Measurements from ENCODE around the gene DOK4. TPM values are rescaled to one million over a fixed set of nuclear protein-coding genes. Genes with fewer than 3 reads are reported as not detected.

Gene DOK4
- total RNA-seq, 1 experiment from 2014 or later = 4.9 TPM

- TF ChIP-seq EZH2 (IDR thresholded peaks at IDR 0.05; ENCODE audit: low read length, unreplicated experiment) = no peak
- no peak for TF ChIP-seq EZH2phosphoT487 (IDR thresholded peaks at IDR 0.05; ENCODE audit: borderline replicate concordance, low read length)
- TF ChIP-seq, protein P1, sequence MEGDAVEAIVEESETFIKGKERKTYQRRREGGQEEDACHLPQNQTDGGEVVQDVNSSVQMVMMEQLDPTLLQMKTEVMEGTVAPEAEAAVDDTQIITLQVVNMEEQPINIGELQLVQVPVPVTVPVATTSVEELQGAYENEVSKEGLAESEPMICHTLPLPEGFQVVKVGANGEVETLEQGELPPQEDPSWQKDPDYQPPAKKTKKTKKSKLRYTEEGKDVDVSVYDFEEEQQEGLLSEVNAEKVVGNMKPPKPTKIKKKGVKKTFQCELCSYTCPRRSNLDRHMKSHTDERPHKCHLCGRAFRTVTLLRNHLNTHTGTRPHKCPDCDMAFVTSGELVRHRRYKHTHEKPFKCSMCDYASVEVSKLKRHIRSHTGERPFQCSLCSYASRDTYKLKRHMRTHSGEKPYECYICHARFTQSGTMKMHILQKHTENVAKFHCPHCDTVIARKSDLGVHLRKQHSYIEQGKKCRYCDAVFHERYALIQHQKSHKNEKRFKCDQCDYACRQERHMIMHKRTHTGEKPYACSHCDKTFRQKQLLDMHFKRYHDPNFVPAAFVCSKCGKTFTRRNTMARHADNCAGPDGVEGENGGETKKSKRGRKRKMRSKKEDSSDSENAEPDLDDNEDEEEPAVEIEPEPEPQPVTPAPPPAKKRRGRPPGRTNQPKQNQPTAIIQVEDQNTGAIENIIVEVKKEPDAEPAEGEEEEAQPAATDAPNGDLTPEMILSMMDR (conservative IDR thresholded peaks at IDR 0.05; ENCODE audit: low read depth, low read length) = no peak
- Histone ChIP-seq H2AFZ (ENCODE audit: low read length) (no peak overlapping the region), H3K9me3 (ENCODE audit: low read length) (no peaks in the 10 kb centered on the region), H3K79me2 (ENCODE audit: low read length) (no peaks in the 10 kb centered on the region), H4K20me1 (ENCODE audit: low read length) (no peaks in the 10 kb centered on the region), H3K27ac (ENCODE audit: low read length) (peak overlapping the region; percentile 34; the same call in 1 of the 2 replicates), H3K4me2 (ENCODE audit: low read length) (peak overlapping the region; percentile 26), H3K27me3 (ENCODE audit: low read length) (no peaks in the 10 kb centered on the region), H3K36me3 (ENCODE audit: low read depth, low read length) (no peaks in the 10 kb centered on the region), H3K9me2 (replicated peaks; ENCODE audit: low read length) (no peaks in the 10 kb centered on the region), H3F3A (ENCODE audit: low read length, unreplicated experiment) (no peaks in the 10 kb centered on the region), H3K4me1 (ENCODE audit: insufficient read depth, low read length) (peaks cover 12% of the 10 kb centered on the region), H3K9ac (ENCODE audit: low read length) (no peak overlapping the region), H3K4me3 (ENCODE audit: low read length) (no peak overlapping the region)
- ChIA-PET POLR2A (ENCODE audit: unreplicated experiment) (no interaction called here), CTCF (no interaction called here)
- ATAC-seq = peak; percentile 41
- no TSS peak for BruUV-seq (replicated peaks)
- no peak for DNase-seq
- intact Hi-C loops (cut with micrococcal nuclease) = no loop called here
Measured at GRCh38 chr16:57529391-57530103, 43.3 kb upstream of the DOK4 start.

DNA sequence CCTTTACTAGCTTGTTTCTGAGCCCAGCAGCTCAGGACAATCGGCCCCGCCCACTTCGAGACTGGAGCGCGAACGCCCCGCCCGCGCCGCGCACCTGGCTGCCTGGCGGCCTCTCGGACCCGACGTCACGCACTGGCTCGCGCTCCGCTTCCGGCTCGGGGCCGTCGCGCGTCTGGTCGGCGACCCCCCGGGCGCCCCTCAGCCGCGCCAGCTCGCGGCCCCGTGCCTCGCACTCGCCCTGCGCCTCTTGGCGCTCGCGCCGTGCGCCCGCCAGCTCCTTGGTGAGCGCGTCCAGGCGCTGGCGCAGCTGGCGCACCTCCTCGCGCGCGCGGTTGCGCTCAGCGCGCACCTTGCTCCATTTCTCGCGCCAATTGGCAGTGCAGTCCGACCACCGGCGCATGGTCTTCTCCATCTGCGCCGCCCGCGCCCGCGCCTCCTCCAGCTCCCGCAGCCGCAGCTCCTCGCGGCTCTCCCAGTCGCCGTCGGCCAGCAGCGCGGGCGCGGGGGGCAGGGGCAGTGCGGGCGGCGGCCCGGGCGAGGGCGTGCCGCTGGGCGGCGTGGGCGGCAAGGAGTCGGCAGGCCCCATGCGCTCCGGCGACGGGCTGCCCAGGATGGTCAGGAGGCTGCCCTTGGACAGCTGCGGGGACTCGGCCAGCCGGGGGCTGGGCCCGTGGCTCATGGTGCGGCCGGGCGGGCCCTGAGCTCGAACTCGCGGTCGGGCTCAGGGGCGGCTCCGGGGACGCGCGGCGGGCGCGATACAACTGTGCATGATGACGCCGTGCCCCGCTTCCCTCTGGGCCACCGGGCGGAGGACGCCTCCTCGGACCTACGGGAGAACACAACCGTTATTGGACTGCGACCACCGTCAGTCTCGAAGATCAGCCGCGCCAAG, 42.5 kb upstream of the DOK4 start:
- Histone ChIP-seq H3K9me3 (ENCODE audit: low read length) (no peaks in the 10 kb centered on the region), H4K20me1 (ENCODE audit: low read length) (no peaks in the 10 kb centered on the region)

More for the DNA sequence above, 42.5 kb upstream of the DOK4 start:
- no peak overlapping the region for H3K9ac ChIP-seq (ENCODE audit: low read length)
- no peaks in the 10 kb centered on the region for H3K27me3 ChIP-seq (ENCODE audit: low read length)
- H3K27ac ChIP-seq (ENCODE audit: low read length) = no peak overlapping the region
- DNase-seq (no peak), ATAC-seq (no peak)
- H3K9me2 ChIP-seq (replicated peaks; ENCODE audit: low read length) = no peaks in the 10 kb centered on the region
- no peak overlapping the region for H3K4me2 ChIP-seq (ENCODE audit: low read length)
- no peak overlapping the region for H3K4me3 ChIP-seq (ENCODE audit: low read length)
- POLR2A ChIA-PET (ENCODE audit: unreplicated experiment) = no interaction called here
- H3F3A ChIP-seq (ENCODE audit: low read length, unreplicated experiment) = no peaks in the 10 kb centered on the region
- BruUV-seq (replicated peaks) = no TSS peak
- H3K4me1 ChIP-seq (ENCODE audit: insufficient read depth, low read length) = peaks cover 12% of the 10 kb centered on the region
- TF ChIP-seq, protein P1 (conservative IDR thresholded peaks at IDR 0.05; ENCODE audit: low read depth, low read length) = no peak
- TF ChIP-seq EZH2 (IDR thresholded peaks at IDR 0.05; ENCODE audit: low read length, unreplicated experiment) = no peak
- no peak for TF ChIP-seq EZH2phosphoT487 (IDR thresholded peaks at IDR 0.05; ENCODE audit: borderline replicate concordance, low read length)
- CTCF ChIA-PET = no interaction called here
- no peaks in the 10 kb centered on the region for H3K79me2 ChIP-seq (ENCODE audit: low read length)
- no peak overlapping the region for H2AFZ ChIP-seq (ENCODE audit: low read length)
- H3K36me3 ChIP-seq (ENCODE audit: low read depth, low read length) = no peaks in the 10 kb centered on the region
- intact Hi-C loops (cut with micrococcal nuclease) = no loop called here
